ENCODE data around the gene ATF1.

Gene ATF1

GRCh38 chr12:50763639-50764285 lies at the start of gene ATF1:
Gene ATF1 (plus strand): TSS chr12:50764101. CDS start chr12:50780146, 16,045 bp downstream.
- Histone ChIP-seq H3K27ac (ENCODE audit: low read length) (peak within 1 kb of the TSS; percentile 98), H3K27me3 (ENCODE audit: insufficient read depth, low read length) (no peaks in the 10 kb centered on the region), H3K36me3 (ENCODE audit: insufficient read depth, low read depth, low read length) (no peaks in the 10 kb centered on the region), H3K9me3 (ENCODE audit: insufficient read depth, low read depth, low read length) (no peaks in the 10 kb centered on the region), H3K4me3 (ENCODE audit: low read length) (peak within 1 kb of the TSS; percentile 80), H3K4me1 (ENCODE audit: insufficient read depth, low read length) (peaks cover 4% of the 10 kb centered on the region; the same call in 1 of the 2 replicates), H3K9ac (ENCODE audit: low read depth, low read length) (peak within 1 kb of the TSS; percentile 93)

GRCh38 chr12:50715174-50715573 lies 48.7 kb upstream of the ATF1 start:
- Histone ChIP-seq H3K36me3 (ENCODE audit: insufficient read depth, low read depth, low read length) (peaks cover 51% of the 10 kb centered on the region), H3K4me1 (ENCODE audit: insufficient read depth, low read length) (no peaks in the 10 kb centered on the region), H3K9me3 (ENCODE audit: insufficient read depth, low read depth, low read length) (no peaks in the 10 kb centered on the region), H3K27me3 (ENCODE audit: insufficient read depth, low read length) (no peaks in the 10 kb centered on the region), H3K27ac (ENCODE audit: low read length) (no peak overlapping the region), H3K9ac (ENCODE audit: low read depth, low read length) (no peak overlapping the region), H3K4me3 (ENCODE audit: low read length) (no peak overlapping the region)

- Histone ChIP-seq H3K4me3 (ENCODE audit: low read length) (no peak overlapping the region), H3K4me1 (ENCODE audit: insufficient read depth, low read length) (no peaks in the 10 kb centered on the region), H3K9ac (ENCODE audit: low read depth, low read length) (no peak overlapping the region), H3K36me3 (ENCODE audit: insufficient read depth, low read depth, low read length) (peaks cover 62% of the 10 kb centered on the region), H3K27me3 (ENCODE audit: insufficient read depth, low read length) (no peaks in the 10 kb centered on the region), H3K27ac (ENCODE audit: low read length) (no peak overlapping the region), H3K9me3 (ENCODE audit: insufficient read depth, low read depth, low read length) (no peaks in the 10 kb centered on the region)
These were observed 45.1 kb upstream of the ATF1 start for GRCh38 chr12:50718760-50719159.

DNA sequence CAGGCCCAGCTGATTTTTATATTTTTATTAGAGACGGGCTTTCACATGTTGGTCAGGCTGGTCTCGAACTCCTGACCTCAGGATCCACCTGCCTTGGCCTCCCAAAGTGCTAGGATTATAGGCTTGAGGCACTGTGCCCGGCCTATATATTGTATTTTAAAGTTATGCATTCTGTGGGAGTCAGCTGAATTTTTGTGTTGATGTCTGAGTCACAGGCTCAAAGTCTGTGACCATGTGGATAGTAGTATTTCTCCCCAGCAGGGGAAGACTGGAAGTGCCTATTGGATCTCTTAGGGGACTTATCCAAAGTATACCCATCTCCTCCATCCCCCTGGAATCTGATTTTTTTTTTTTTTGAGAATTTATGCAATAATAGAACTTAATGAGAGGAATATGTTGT lies 43.8 kb upstream of the ATF1 start:
- no peak overlapping the region for H3K4me3 ChIP-seq (ENCODE audit: low read length)
- H3K9ac ChIP-seq (ENCODE audit: low read depth, low read length): no peak overlapping the region
- no peaks in the 10 kb centered on the region for H3K4me1 ChIP-seq (ENCODE audit: insufficient read depth, low read length)
- peaks cover 63% of the 10 kb centered on the region for H3K36me3 ChIP-seq (ENCODE audit: insufficient read depth, low read depth, low read length)
- no peak overlapping the region for H3K27ac ChIP-seq (ENCODE audit: low read length)
- no peaks in the 10 kb centered on the region for H3K9me3 ChIP-seq (ENCODE audit: insufficient read depth, low read depth, low read length)
- no peaks in the 10 kb centered on the region for H3K27me3 ChIP-seq (ENCODE audit: insufficient read depth, low read length)

DNA sequence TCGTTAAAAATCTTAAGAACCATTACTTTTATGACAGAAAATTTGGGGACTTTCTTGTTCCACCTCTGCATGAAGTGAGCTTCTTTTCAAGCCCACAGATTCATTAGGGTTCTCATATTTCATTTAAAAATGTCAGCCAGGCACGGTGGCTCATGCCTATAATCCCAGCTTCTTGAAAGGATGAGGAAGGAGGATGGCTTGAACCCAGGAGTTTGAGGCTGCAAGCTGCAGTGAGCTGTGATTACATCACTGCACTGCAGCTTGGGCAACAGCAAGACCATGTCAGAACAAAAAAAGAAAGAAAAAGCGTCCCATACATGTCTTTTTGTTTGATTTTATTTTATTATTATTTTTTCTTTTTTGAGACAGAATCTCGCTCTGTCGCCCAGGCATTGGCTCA lies 43.4 kb upstream of the ATF1 start:
- Histone ChIP-seq H3K9me3 (ENCODE audit: insufficient read depth, low read depth, low read length) (no peaks in the 10 kb centered on the region), H3K36me3 (ENCODE audit: insufficient read depth, low read depth, low read length) (peaks cover 63% of the 10 kb centered on the region)

DNA sequence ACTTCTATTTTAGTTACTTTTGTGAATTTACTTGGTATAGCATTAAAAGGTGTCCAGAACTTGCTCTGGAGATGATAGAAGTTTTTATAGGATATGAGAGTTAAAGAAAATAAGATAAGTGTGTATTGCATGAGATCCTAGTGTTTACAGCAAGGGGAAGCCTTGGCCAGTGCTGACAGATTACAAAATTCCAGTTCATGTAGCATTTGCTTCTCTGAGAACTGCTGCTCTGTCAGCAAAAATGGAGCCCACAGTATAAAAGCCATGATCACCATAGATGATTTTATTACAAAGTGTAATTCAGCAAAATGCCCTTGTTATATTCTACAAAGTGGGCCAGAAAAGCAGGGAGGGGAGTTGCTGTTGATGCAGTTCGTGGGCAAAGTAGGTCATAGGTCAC lies 40.0 kb upstream of the ATF1 start:
- Histone ChIP-seq H3K4me3 (ENCODE audit: low read length) (no peak overlapping the region), H3K27me3 (ENCODE audit: insufficient read depth, low read length) (no peaks in the 10 kb centered on the region), H3K27ac (ENCODE audit: low read length) (no peak overlapping the region), H3K9ac (ENCODE audit: low read depth, low read length) (no peak overlapping the region), H3K4me1 (ENCODE audit: insufficient read depth, low read length) (no peaks in the 10 kb centered on the region), H3K36me3 (ENCODE audit: insufficient read depth, low read depth, low read length) (peaks cover 82% of the 10 kb centered on the region), H3K9me3 (ENCODE audit: insufficient read depth, low read depth, low read length) (no peaks in the 10 kb centered on the region)

More for the DNA sequence above, 43.4 kb upstream of the ATF1 start:
- H3K9ac ChIP-seq (ENCODE audit: low read depth, low read length): no peak overlapping the region
- H3K4me3 ChIP-seq (ENCODE audit: low read length): no peak overlapping the region
- H3K27ac ChIP-seq (ENCODE audit: low read length): no peak overlapping the region
- no peaks in the 10 kb centered on the region for H3K4me1 ChIP-seq (ENCODE audit: insufficient read depth, low read length)
- H3K27me3 ChIP-seq (ENCODE audit: insufficient read depth, low read length): no peaks in the 10 kb centered on the region

DNA sequence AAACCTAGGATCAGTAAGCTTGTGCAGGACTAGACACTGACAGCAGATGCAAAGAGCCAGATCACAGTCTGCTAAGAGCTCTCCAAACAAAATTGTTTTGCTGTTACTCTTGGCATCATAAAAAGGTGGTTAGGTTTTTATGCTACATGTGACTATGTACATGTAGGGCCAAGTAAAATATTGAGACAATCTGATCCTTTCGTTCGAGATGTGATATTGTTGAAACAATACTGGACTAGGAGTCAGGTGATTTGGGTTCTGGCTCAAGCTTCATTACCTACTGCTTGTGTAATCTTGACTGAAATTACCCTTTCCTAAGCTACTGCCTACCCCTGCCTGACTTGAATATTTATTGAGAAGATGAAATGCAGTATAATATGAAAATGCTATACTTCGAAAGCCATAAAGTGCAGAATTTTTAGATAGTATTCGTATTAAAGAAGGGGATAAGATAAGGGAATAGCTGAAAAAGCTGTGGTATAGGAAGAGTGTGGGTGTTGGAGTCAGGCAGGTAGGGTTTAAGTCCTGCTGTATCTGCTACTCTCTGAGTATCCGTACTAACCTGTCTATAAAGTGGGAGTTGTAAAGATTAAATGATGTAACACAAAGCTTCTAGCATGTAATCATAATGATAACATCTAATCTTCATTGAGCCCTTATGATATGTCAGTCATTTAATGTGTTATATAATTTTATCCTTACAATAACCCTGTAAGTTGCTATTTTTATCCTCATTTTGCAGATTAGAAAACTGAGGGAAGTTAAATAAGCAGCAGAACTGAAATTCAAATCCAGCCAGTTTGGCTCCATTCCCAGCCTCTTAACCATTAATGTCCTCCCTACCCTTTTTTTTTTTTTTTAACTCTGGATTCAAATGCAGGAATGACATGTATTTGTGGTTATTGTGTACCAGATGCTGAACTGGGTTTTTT lies 38.6 kb upstream of the ATF1 start:
- Histone ChIP-seq H3K27me3 (ENCODE audit: insufficient read depth, low read length) (no peaks in the 10 kb centered on the region), H3K9me3 (ENCODE audit: insufficient read depth, low read depth, low read length) (no peaks in the 10 kb centered on the region), H3K4me3 (ENCODE audit: low read length) (no peak overlapping the region), H3K27ac (ENCODE audit: low read length) (no peak overlapping the region), H3K36me3 (ENCODE audit: insufficient read depth, low read depth, low read length) (peaks cover 89% of the 10 kb centered on the region), H3K9ac (ENCODE audit: low read depth, low read length) (no peak overlapping the region), H3K4me1 (ENCODE audit: insufficient read depth, low read length) (no peaks in the 10 kb centered on the region)

DNA sequence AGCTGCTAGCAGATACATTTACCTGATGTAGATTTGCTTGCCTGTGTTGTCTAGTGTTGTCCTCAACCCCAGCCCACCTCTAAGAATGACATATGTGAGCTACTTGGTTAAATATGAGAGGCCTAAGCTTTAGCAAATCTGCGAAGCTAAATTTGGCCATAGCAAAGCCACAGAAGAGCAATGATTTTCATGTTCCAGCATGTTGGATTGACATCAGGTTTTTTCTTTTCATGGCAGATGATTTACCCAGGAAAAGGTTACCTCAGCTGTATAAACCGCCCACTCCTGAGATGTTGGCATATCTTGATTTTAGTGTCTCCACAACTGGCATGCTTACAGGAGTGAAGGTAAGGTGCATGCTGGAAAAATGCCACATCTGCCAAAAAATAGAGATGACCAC lies 36.4 kb upstream of the ATF1 start:
- Histone ChIP-seq H3K27ac (ENCODE audit: low read length) (no peak overlapping the region), H3K4me1 (ENCODE audit: insufficient read depth, low read length) (no peaks in the 10 kb centered on the region), H3K9ac (ENCODE audit: low read depth, low read length) (no peak overlapping the region), H3K27me3 (ENCODE audit: insufficient read depth, low read length) (no peaks in the 10 kb centered on the region), H3K4me3 (ENCODE audit: low read length) (no peak overlapping the region), H3K9me3 (ENCODE audit: insufficient read depth, low read depth, low read length) (no peaks in the 10 kb centered on the region), H3K36me3 (ENCODE audit: insufficient read depth, low read depth, low read length) (peaks cover 90% of the 10 kb centered on the region)

GRCh38 chr12:50728417-50728816 lies 35.5 kb upstream of the ATF1 start:
- Histone ChIP-seq H3K9ac (ENCODE audit: low read depth, low read length) (no peak overlapping the region), H3K4me1 (ENCODE audit: insufficient read depth, low read length) (no peaks in the 10 kb centered on the region), H3K36me3 (ENCODE audit: insufficient read depth, low read depth, low read length) (peaks cover 89% of the 10 kb centered on the region), H3K9me3 (ENCODE audit: insufficient read depth, low read depth, low read length) (no peaks in the 10 kb centered on the region), H3K27ac (ENCODE audit: low read length) (no peak overlapping the region), H3K4me3 (ENCODE audit: low read length) (no peak overlapping the region), H3K27me3 (ENCODE audit: insufficient read depth, low read length) (no peaks in the 10 kb centered on the region)

- no peak overlapping the region for H3K27ac ChIP-seq (ENCODE audit: low read length)
- H3K4me1 ChIP-seq (ENCODE audit: insufficient read depth, low read length): no peaks in the 10 kb centered on the region
- H3K9me3 ChIP-seq (ENCODE audit: insufficient read depth, low read depth, low read length): no peaks in the 10 kb centered on the region
- no peak overlapping the region for H3K4me3 ChIP-seq (ENCODE audit: low read length)
- H3K27me3 ChIP-seq (ENCODE audit: insufficient read depth, low read length): no peaks in the 10 kb centered on the region
- no peak overlapping the region for H3K9ac ChIP-seq (ENCODE audit: low read depth, low read length)
- peaks cover 89% of the 10 kb centered on the region for H3K36me3 ChIP-seq (ENCODE audit: insufficient read depth, low read depth, low read length)
These were observed 35.1 kb upstream of the ATF1 start for GRCh38 chr12:50728841-50729240.

- no peak overlapping the region for H3K4me3 ChIP-seq (ENCODE audit: low read length)
- no peak overlapping the region for H3K9ac ChIP-seq (ENCODE audit: low read depth, low read length)
- H3K9me3 ChIP-seq (ENCODE audit: insufficient read depth, low read depth, low read length): no peaks in the 10 kb centered on the region
- peaks cover 80% of the 10 kb centered on the region for H3K36me3 ChIP-seq (ENCODE audit: insufficient read depth, low read depth, low read length)
- H3K27me3 ChIP-seq (ENCODE audit: insufficient read depth, low read length): no peaks in the 10 kb centered on the region
- H3K27ac ChIP-seq (ENCODE audit: low read length): no peak overlapping the region
- H3K4me1 ChIP-seq (ENCODE audit: insufficient read depth, low read length): no peaks in the 10 kb centered on the region
These were observed 31.3 kb upstream of the ATF1 start for GRCh38 chr12:50732591-50732990.

DNA sequence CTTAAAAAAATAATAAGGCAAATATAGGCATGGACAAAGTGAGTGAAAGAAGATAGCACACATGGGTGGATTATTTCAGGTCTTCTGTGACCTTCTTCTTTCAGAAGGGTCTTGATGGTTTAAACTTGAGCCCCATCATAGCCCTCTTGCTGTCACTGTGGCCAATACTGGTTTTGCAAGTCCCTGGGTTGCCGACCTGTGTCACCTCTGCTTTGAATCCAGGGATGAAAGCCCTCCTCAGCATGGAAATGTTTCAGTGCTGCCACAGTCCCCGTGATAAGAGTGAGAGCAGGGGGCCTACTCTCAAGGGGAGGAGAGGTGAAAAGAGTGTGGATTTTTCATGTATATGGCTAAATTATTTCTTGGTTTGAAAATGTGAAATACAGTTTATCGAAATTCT lies 30.2 kb upstream of the ATF1 start:
- Histone ChIP-seq H3K4me1 (ENCODE audit: insufficient read depth, low read length) (no peaks in the 10 kb centered on the region), H3K4me3 (ENCODE audit: low read length) (no peak overlapping the region), H3K27ac (ENCODE audit: low read length) (no peak overlapping the region), H3K36me3 (ENCODE audit: insufficient read depth, low read depth, low read length) (peaks cover 71% of the 10 kb centered on the region), H3K27me3 (ENCODE audit: insufficient read depth, low read length) (no peaks in the 10 kb centered on the region), H3K9me3 (ENCODE audit: insufficient read depth, low read depth, low read length) (no peaks in the 10 kb centered on the region), H3K9ac (ENCODE audit: low read depth, low read length) (no peak overlapping the region)
